ENCODE measurements around the gene KIF3B.

DNA sequence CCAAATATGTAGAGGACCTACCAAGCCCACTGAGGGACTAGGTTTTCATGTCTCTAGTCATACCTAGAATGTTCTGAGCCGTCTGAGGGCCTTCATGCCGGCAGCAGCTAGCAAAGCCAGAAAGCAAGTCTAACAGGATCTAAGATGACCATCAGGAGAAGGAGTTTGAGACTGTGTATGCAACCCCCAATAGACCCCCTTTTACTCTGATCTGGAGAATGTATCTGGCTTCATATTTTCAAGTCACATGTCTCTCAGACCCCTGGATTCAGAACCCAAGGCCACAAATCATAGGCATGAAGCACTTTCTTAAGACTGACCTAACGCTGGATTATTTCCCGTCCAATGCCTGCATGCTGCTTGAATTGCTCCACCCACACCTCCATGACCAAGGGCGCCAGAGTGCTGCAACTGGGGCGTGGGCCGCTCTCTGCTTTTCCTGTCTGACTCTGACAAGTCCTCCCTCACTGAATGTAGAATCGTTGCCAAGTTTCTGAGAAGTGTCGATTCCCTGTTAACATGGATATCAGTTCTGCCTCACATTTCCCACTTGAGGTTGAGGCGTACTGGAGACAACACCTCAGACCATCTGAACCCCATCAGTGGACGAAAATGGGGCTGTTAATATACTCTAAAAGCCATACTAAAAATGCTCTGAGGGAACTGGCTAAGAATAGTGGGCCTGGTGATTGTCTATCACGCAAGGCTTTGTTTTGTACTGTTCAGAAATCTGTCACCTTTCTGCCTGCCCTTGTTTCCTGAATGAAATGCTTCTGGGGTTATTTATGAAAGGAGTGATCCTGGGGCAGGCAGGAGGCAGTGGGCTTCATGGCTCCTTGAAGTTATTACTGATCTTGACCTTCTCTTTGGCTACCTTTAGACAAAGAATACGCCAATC lies 56.8 kb downstream of the KIF3B start:
- TF ChIP-seq EZH2 (IDR thresholded peaks at IDR 0.05; ENCODE audit: borderline replicate concordance, insufficient read depth, low read depth, low read length, poor library complexity, severe bottlenecking) = no peak
- TF ChIP-seq, protein P1, sequence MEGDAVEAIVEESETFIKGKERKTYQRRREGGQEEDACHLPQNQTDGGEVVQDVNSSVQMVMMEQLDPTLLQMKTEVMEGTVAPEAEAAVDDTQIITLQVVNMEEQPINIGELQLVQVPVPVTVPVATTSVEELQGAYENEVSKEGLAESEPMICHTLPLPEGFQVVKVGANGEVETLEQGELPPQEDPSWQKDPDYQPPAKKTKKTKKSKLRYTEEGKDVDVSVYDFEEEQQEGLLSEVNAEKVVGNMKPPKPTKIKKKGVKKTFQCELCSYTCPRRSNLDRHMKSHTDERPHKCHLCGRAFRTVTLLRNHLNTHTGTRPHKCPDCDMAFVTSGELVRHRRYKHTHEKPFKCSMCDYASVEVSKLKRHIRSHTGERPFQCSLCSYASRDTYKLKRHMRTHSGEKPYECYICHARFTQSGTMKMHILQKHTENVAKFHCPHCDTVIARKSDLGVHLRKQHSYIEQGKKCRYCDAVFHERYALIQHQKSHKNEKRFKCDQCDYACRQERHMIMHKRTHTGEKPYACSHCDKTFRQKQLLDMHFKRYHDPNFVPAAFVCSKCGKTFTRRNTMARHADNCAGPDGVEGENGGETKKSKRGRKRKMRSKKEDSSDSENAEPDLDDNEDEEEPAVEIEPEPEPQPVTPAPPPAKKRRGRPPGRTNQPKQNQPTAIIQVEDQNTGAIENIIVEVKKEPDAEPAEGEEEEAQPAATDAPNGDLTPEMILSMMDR (IDR thresholded peaks at IDR 0.05) = no peak

Measured in B cell (primary cell).